ENCODE measurements around the gene PITX1.

DNA sequence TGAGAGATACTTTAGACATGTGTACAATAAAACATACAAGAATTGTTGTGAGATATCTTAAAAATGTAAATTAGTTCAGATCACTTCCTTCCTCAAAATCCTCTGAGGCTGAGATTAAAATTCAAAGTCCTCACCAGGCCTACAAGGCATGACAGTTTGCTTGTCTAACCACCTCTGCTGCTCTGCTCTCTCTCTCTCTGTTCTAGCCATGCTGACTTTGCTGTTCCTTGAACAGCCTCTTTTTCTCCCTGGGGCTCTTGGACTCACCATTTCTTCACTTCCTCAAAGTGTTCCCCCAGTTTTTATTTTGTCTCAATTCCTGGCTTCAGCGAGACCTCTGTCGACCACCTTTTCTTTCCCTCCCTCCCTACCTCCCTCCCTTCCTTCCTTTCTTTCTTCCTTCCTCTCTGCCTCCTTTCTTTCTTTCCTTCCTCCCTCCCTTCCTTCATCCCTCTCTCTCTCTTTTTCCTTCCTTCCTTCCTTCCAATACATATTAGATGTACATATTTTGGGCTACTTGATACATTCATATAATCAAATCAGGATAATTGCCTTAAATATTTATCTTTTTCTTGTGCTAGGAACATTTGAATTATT lies 39.4 kb downstream of the PITX1 start:
- TF ChIP-seq, protein P1, sequence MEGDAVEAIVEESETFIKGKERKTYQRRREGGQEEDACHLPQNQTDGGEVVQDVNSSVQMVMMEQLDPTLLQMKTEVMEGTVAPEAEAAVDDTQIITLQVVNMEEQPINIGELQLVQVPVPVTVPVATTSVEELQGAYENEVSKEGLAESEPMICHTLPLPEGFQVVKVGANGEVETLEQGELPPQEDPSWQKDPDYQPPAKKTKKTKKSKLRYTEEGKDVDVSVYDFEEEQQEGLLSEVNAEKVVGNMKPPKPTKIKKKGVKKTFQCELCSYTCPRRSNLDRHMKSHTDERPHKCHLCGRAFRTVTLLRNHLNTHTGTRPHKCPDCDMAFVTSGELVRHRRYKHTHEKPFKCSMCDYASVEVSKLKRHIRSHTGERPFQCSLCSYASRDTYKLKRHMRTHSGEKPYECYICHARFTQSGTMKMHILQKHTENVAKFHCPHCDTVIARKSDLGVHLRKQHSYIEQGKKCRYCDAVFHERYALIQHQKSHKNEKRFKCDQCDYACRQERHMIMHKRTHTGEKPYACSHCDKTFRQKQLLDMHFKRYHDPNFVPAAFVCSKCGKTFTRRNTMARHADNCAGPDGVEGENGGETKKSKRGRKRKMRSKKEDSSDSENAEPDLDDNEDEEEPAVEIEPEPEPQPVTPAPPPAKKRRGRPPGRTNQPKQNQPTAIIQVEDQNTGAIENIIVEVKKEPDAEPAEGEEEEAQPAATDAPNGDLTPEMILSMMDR (IDR thresholded peaks at IDR 0.05) = no peak
- TF ChIP-seq EZH2 (IDR thresholded peaks at IDR 0.05; ENCODE audit: borderline replicate concordance, insufficient read depth, low read depth, low read length, poor library complexity, severe bottlenecking) = no peak
